Muscle layer of duodenum (tissue), 2 donors: ENCODE results near the gene PRKCA.
A peak's percentile ranks its signal among the peaks of the same experiment; 100 is the strongest.
"Not testable (repeated sequence)": the region's sequence is repeated elsewhere in the genome, so short reads cannot be mapped to it uniquely, and the experiment has no call there.

Source experiments
- H3K27ac ChIP-seq: one replicate; pipeline ENCODE4 v1.7.0; 2013; ENCODE audit warnings: mild to moderate bottlenecking, low read length
- H3K27me3 ChIP-seq: one replicate; pipeline ENCODE4 v1.7.0; 2013; ENCODE audit warnings: low read depth, mild to moderate bottlenecking, control low read depth, low read length
- H3K36me3 ChIP-seq, 2 donors: one replicate each; pipeline ENCODE4 v1.7.0; 2013; ENCODE audit warnings: low read length in 2 of 2, control low read depth in 1 of 2, mild to moderate bottlenecking in 1 of 2; ENCODE audit not compliant: insufficient read depth in 2 of 2, control insufficient read depth in 1 of 2
- H3K4me1 ChIP-seq, 2 donors: one replicate each; pipeline ENCODE4 v1.7.0; 2013; ENCODE audit warnings: low read length in 2 of 2, mild to moderate bottlenecking in 2 of 2, control low read depth in 1 of 2, moderate library complexity in 1 of 2; ENCODE audit not compliant: insufficient read depth in 2 of 2, control insufficient read depth in 1 of 2
- H3K4me3 ChIP-seq, 2 donors: one replicate each; pipeline ENCODE4 v1.7.0; 2013; ENCODE audit warnings: low read length in 2 of 2, low read depth in 1 of 2, mild to moderate bottlenecking in 1 of 2
- H3K9me3 ChIP-seq, 2 donors: one replicate each; pipeline ENCODE4 v1.7.0; 2013; ENCODE audit warnings: low read length in 2 of 2, control low read depth in 1 of 2, mild to moderate bottlenecking in 1 of 2; ENCODE audit not compliant: control insufficient read depth in 1 of 2
- donor health status: healthy.

Gene PRKCA

DNA sequence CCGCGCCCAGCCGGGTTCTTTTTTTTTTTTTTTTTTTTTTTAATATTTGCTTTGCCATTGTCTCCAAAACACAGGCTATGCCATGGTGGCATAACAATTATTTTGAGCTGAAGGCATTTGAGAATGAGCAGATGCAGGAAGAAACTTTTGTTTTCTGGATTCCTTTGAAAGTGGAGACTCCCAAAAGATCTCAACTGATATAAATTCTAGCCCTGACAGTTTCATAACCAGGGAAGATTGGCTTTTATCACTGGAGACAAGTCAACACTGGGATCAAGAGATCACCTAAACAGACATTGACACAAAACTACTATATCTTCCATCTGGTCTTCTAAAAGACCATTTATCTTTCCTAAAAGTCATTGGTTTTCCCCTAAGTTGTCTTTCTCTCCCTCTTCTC is 10.1 kb upstream of the PRKCA start:
- H3K36me3 ChIP-seq = no peaks in the 10 kb centered on the region
- H3K27ac ChIP-seq = no peak overlapping the region
- H3K4me3 ChIP-seq = no peak overlapping the region
- H3K9me3 ChIP-seq = no peaks in the 10 kb centered on the region
- no peaks in the 10 kb centered on the region for H3K27me3 ChIP-seq
- H3K4me1 ChIP-seq = no peaks in the 10 kb centered on the region

DNA sequence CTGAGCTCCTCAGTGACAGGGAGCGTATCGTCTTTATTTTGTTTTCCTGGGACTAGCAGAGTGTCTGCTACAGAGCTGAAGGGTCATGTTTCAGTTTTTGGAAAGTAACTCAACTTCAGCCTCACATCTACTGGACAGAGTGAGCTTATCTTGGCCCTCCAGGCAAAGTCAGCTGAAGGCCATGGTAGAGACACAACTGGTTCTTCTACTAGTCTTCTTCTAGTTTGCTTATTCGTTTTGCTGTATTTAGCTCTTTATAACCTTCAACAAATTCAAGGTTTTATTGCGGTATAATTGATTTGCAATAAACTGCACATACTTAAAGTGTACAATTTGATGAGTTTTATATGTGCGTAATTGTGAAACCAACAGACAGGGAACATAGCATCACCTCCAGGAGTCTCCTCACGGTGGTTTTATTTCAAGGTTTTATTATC is 6.1 kb upstream of the PRKCA start:
- Histone ChIP-seq H3K4me3 (no peak overlapping the region), H3K9me3 (no peaks in the 10 kb centered on the region), H3K27me3 (no peaks in the 10 kb centered on the region), H3K4me1 (peaks cover 0 to under 1% of the 10 kb centered on the region in 2 donors), H3K36me3 (no peaks in the 10 kb centered on the region), H3K27ac (no peak overlapping the region)

DNA sequence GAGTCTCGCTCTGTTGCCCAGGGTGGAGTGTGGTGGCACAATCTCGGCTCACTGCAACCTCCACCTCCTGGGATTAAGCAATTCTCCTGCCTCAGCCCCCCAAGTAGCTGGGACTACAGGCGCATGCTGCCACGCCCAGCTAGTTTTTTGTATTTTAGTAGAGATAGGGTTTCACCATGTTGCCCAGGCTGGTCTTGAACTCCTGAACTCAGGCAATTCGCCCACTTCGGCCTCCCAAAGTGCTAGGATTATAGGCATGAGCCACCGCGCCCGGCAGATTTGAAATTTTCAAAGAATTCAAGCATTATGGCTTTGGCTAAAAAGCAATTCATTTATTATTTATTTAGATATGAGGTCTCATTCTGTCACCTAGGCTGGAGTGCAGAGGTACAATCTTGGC is 5.0 kb upstream of the PRKCA start:
- H3K4me3 ChIP-seq, H3K36me3 ChIP-seq, H3K27me3 ChIP-seq: not testable (repeated sequence)

DNA sequence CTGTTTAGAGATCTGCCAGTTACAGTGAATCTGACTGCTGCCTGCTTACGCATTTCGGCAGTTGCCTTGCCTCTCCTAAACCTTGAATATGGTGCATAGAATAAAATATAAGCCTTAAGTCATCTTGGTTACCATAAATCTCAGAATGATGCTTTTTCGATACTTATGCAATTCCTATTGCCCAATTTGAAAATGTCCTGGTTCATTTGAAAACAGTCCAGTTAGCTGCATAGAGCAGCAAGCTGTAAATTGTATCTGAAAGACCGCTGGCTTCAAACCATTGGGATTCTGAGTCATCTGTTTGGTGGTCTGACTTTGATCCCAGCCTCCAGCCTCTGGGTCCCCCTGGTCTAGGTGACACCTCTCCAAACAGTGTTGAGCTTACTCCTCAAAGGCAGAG is 2.7 kb upstream of the PRKCA start:
- Histone ChIP-seq H3K27ac (no peak overlapping the region), H3K4me1 (peaks cover 0 to 7% of the 10 kb centered on the region in 2 donors), H3K36me3 (no peaks in the 10 kb centered on the region), H3K9me3 (no peaks in the 10 kb centered on the region), H3K27me3 (no peaks in the 10 kb centered on the region), H3K4me3 (no peak overlapping the region)

More for the DNA sequence above, 5.0 kb upstream of the PRKCA start:
- not testable (repeated sequence) for H3K27ac ChIP-seq, H3K9me3 ChIP-seq, H3K4me1 ChIP-seq

DNA sequence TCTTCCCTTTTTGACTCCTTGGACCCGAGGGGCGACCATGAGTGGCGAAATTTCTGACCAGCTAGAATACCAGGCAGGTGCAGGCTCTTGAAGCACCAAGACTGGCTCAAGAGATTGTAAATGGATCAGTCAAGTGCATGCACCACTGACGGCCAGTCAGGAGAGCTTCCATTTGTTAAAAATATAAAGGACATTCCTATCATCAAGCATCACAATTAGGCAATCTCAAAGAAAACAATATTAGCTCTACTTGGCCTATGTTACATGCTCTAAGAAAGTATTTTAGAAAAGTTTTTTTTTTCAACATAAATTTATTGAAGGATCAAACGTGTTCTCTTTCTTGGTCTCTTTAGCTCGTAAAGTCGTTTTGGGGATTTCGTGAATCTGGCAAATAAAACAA is 1.5 kb upstream of the PRKCA start:
- H3K4me3 ChIP-seq = peak overlapping the region in 1 of 2 donors; percentile 65
- H3K4me1 ChIP-seq = peaks cover 0 to 7% of the 10 kb centered on the region in 2 donors
- H3K36me3 ChIP-seq = no peaks in the 10 kb centered on the region
- no peaks in the 10 kb centered on the region for H3K9me3 ChIP-seq
- H3K27ac ChIP-seq = no peak overlapping the region
- H3K27me3 ChIP-seq = no peaks in the 10 kb centered on the region

DNA sequence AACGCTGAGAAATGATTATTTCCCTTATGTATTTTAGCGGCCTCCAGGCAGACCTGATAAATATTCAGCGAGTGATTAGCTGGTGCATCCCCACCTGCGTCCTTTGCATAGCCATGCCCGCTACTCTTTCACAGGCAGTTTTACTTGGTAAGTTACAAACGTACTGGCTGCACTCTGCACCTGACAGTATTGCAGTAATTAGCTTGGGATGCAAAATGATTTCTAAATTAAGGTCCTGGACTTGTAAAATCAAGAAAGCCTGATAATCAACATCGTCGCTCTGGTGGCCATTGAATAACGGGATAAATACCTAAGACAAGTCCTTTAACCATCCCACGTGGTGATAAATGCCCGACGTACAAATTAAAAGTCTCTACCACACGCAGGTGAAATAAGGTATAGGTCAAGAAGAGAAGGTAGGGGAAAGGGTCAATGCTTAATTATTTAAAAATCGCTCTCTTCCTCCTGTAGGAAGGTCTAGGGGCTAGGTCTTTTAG is 998 bp upstream of the PRKCA start:
- peak overlapping the region; percentile 65 to 74 for H3K4me3 ChIP-seq
- no peaks in the 10 kb centered on the region for H3K36me3 ChIP-seq
- no peak overlapping the region for H3K27ac ChIP-seq
- H3K4me1 ChIP-seq = peaks cover 0 to 9% of the 10 kb centered on the region in 2 donors
- H3K9me3 ChIP-seq = no peaks in the 10 kb centered on the region
- H3K27me3 ChIP-seq = no peaks in the 10 kb centered on the region

DNA sequence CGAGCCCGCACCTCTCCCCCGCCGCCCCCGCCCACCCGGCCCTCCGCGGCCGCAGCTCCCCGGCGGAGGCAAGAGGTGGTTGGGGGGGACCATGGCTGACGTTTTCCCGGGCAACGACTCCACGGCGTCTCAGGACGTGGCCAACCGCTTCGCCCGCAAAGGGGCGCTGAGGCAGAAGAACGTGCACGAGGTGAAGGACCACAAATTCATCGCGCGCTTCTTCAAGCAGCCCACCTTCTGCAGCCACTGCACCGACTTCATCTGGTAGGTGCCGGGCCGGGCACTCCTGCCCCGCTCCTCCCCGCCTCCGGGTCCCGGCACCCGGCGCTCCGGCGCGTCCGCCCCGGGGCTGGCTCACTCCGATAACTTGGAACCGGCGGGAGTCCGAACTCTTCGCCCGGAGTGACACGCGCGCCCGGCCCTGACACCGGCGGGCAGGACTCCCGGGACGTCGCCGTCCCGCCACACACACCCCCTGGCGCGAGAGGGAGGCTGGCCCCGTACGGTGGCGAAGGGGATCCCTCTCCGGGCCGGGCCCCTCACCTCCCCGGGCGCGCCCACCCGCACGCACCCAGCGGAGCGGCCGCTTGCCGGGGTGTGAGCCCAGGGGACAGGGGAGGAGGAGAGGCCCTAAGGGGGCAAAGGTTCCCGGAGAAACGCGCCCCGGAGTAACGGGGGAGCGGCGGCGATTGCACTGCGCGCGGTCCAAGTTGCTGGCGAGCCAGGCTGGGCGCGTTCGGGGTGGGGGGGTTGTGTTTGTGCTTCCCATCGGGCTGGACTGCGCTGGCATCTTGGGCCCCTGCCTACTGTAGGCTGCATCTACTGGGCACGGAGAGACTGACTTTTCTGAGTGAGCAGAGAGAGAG is 581 bp downstream of the PRKCA start:
- peak overlapping the region; percentile 27 for H3K27ac ChIP-seq
- no peaks in the 10 kb centered on the region for H3K9me3 ChIP-seq
- peaks cover 0 to 17% of the 10 kb centered on the region in 2 donors for H3K4me1 ChIP-seq
- no peaks in the 10 kb centered on the region for H3K36me3 ChIP-seq
- H3K27me3 ChIP-seq = no peaks in the 10 kb centered on the region
- peak overlapping the region; percentile 81 to 83 for H3K4me3 ChIP-seq

DNA sequence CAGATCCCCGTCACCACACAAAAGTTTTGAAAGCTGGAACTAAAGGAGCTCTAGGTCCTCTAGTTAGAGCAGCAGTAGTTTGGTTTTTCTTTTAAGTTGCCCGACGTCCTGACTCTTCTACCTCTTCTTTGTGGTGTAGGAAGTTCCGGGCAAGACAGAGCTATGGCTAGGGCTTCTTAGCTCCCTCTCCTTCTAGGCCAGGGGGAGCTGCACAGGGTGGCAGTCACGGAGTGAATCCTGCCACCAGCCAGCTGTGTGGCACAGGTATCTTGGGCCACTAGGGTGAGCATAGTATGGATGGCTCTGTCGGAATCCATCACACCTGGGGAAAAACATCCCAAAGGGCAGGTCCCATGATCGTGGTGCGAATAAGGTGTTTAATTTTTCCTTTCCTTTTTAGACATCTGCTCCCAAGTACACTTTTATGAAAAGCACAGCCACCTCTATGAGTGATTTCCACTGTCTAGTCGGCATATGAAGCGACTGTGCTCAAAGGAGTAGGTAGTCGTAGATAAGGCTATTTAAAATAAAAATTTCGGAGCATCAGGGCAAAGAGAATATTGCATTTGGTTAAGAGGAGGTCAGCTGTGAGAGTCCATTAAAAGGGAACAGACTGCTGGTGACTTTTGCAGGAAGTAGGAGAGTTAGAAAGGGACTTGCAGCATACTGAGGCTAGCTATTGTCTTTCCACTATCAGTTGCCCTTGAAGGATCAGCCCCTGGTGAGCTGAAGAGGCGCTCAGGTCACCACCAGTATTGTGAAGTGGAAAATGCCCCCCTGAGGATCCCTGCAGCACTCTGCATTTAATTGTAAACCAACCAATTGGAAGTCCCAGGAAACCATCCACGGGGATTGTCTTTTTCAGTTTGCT is 2.1 kb downstream of the PRKCA start:
- H3K27me3 ChIP-seq = no peaks in the 10 kb centered on the region
- peak overlapping the region; percentile 81 to 83 for H3K4me3 ChIP-seq
- peak overlapping the region; percentile 82 for H3K27ac ChIP-seq
- peaks cover 0 to 28% of the 10 kb centered on the region in 2 donors for H3K4me1 ChIP-seq
- H3K9me3 ChIP-seq = no peaks in the 10 kb centered on the region
- H3K36me3 ChIP-seq = no peaks in the 10 kb centered on the region

DNA sequence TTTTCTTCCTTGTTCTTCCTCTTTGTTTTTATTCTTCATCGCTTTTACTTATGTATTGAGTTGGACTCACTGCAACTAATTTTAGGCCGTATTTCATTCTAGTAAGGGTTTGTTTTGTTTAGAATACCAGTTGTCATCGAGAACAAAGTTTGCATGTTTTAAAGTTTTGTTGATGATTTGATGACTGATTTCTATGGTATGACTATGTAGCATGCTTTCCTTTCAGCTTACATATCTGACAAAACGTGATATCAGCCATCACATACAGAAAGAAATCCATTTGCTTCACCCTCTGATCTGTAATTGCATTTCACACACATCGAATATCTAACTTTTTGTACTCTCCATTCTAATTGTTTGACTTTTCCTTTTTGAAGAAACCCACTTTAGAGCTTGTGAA is 4.0 kb downstream of the PRKCA start:
- H3K4me1 ChIP-seq = peaks cover 0 to 27% of the 10 kb centered on the region in 2 donors
- no peaks in the 10 kb centered on the region for H3K27me3 ChIP-seq
- no peaks in the 10 kb centered on the region for H3K36me3 ChIP-seq
- no peaks in the 10 kb centered on the region for H3K9me3 ChIP-seq
- H3K27ac ChIP-seq = peak overlapping the region; percentile 82
- H3K4me3 ChIP-seq = peak overlapping the region in 1 of 2 donors; percentile 17

DNA sequence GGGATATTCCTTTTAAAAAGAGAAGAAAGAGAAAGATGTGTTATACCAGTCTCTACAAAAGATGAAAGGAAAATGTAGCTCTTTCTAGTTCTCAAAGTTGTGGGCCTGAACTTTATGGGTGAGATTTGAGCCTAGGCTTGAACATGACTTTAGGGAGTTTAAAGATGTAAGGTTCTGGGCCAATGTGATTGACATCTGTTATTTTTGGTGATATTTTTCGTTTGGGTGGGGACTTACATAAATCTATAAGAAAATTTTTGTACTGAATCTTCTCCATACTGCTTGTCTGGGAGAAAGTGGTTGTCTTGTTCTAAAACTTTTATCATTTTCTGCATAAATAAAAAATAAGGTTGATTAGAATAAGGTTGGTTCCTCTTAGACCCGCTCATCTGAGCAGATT is 4.8 kb downstream of the PRKCA start:
- Histone ChIP-seq H3K4me3 (no peak overlapping the region), H3K27ac (no peak overlapping the region), H3K27me3 (no peaks in the 10 kb centered on the region), H3K36me3 (no peaks in the 10 kb centered on the region), H3K4me1 (peaks cover 0 to 23% of the 10 kb centered on the region in 2 donors), H3K9me3 (no peaks in the 10 kb centered on the region)

DNA sequence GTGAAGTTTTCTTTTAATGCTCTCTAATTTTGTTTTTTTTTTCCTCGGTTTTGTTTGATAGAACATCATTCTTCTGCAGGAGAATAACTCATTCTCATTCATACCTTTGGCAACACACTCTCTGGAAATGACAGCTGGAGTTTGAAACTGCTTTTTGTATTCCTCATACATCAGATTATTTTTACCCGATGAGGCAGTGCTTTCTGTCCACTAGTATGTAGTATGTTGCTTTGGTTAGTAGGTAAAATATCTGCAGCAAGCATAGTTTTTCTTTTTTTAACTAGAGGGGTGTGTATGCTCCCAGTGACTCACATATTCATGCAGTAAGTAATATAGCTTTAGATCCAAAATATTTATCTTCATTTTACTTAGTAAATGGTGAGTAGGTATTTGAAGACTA is 6.4 kb downstream of the PRKCA start:
- no peaks in the 10 kb centered on the region for H3K36me3 ChIP-seq
- no peaks in the 10 kb centered on the region for H3K27me3 ChIP-seq
- no peak overlapping the region for H3K27ac ChIP-seq
- H3K9me3 ChIP-seq = no peaks in the 10 kb centered on the region
- peaks cover 0 to 31% of the 10 kb centered on the region in 2 donors for H3K4me1 ChIP-seq
- no peak overlapping the region for H3K4me3 ChIP-seq
